Measurements from ENCODE around the gene SH2D7.

DNA sequence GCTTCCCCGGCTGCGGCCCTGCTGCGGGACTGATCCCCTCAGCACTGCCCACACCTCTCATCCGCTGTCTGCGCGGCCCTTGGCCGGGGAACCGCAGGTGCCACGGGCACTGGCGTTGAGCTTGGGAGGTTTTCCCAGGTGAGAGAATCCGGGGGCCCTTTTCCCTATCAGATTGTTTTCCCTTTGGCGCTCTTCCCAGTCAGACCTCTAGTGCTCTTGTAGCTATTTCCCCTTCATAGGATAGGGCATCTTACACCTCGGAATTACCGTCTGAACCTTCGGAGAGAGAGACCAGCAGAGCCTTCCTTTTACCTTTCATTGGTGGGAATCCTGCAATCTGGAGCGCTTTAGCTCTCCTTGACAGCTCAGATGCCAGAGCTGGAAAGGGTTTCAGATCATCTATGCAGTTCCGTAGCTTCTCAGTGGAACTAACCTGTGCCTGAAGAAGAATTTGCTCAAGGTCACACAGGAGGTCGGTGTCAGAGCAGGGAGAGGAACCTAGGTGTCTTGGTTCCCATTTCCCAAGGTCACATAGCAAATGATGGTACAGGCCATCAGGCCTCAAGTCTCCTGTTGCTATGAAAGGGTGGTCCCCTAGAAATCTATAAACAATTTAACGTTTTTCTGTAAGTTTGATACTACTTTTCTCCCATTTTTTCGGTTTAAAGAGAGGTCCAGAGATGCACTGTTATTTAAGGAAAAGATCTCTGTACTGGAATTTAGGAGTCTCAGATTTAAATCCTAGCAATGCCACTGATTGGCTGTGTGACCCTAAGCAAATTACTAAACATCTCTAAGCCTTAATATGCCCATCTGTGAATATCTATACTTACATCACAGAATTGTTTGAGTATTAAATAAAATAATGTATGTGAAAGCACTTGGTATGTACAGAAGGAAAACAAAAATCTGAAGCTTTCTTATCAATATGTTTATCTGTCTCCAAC, 57.7 kb downstream of the SH2D7 start:
- no peak for TF ChIP-seq CTCF (IDR thresholded peaks at IDR 0.05)
- no peak for TF ChIP-seq POLR2AphosphoS5 (IDR thresholded peaks at IDR 0.05; ENCODE audit: low read depth, low read length)
- TF ChIP-seq REST (IDR thresholded peaks at IDR 0.05; ENCODE audit: insufficient read depth in 1 of 2, low read depth in 2 of 2, low read length in 1 of 2): no peak
- TF ChIP-seq TCF7L2 (IDR thresholded peaks at IDR 0.05; ENCODE audit: low read depth, low read length): no peak
- no peak; the same call in 1 of the 2 replicates for TF ChIP-seq SIN3A (IDR thresholded peaks at IDR 0.05; ENCODE audit: borderline replicate concordance, insufficient read depth, low read depth, low read length)

All from Panc1 (cell line).